ENCODE data around the gene HSP90B1.

Gene HSP90B1

GRCh38 chr12:103930787-103931735 is 851 bp downstream of the HSP90B1 start:
- peak; percentile 36 for DNase-seq

GRCh38 chr12:103933237-103933636 is 3.0 kb downstream of the HSP90B1 start:
- no peak for DNase-seq

GRCh38 chr12:103936679-103937078 is 6.5 kb downstream of the HSP90B1 start:
- DNase-seq = no peak

- DNase-seq = no peak
Measured at GRCh38 chr12:103944964-103945363, 14.8 kb downstream of the HSP90B1 start.

GRCh38 chr12:103947871-103948555 is 17.8 kb downstream of the HSP90B1 start:
- DNase-seq = no peak

- no peak for DNase-seq
Measured at GRCh38 chr12:103948746-103949406, 18.7 kb downstream of the HSP90B1 start.

- DNase-seq = no peak
Measured at GRCh38 chr12:103952497-103952896, 22.3 kb downstream of the HSP90B1 start.

GRCh38 chr12:103955811-103956508 is 25.8 kb downstream of the HSP90B1 start:
- no peak for DNase-seq

GRCh38 chr12:103956509-103957027 is 26.4 kb downstream of the HSP90B1 start:
- no peak for DNase-seq

GRCh38 chr12:103957865-103958388 is 27.7 kb downstream of the HSP90B1 start:
- DNase-seq = no peak

- no peak for DNase-seq
Measured at GRCh38 chr12:103958621-103959020, 28.4 kb downstream of the HSP90B1 start.

- no peak for DNase-seq
Measured at GRCh38 chr12:103960616-103961227, 30.5 kb downstream of the HSP90B1 start.

- DNase-seq = no peak
Measured at GRCh38 chr12:103962493-103962892, 32.3 kb downstream of the HSP90B1 start.

GRCh38 chr12:103964805-103965204 is 34.6 kb downstream of the HSP90B1 start:
- DNase-seq = no peak

- no peak for DNase-seq
Measured at GRCh38 chr12:103965255-103965589, 35.0 kb downstream of the HSP90B1 start.

GRCh38 chr12:103965590-103966504 is 35.6 kb downstream of the HSP90B1 start, which contains the start of gene TDG:
TDG (plus strand) TSS chr12:103965872; CDS start chr12:103966038, 166 bp downstream.
- peak; percentile 97 for DNase-seq

- no peak for DNase-seq
Measured at GRCh38 chr12:103966736-103967135, 36.5 kb downstream of the HSP90B1 start.

- DNase-seq = no peak
Measured at GRCh38 chr12:103969391-103969790, 39.2 kb downstream of the HSP90B1 start.

GRCh38 chr12:103973909-103974308 is 43.7 kb downstream of the HSP90B1 start:
- DNase-seq = no peak

GRCh38 chr12:103975368-103975767 is 45.2 kb downstream of the HSP90B1 start:
- no peak for DNase-seq

Data from stimulated activated naive CD4-positive, alpha-beta T cell treated with Interleukin-2 at 50 U/mL for 16 hours (primary cell).